Right atrium auricular region (tissue), 2 donors: Measurements from ENCODE around the gene C14orf93. TPM values are rescaled to one million over a fixed set of nuclear protein-coding genes. Genes with fewer than 3 reads are reported as not detected.
"Not testable (repeated sequence)": the region's sequence is repeated elsewhere in the genome, so short reads cannot be mapped to it uniquely, and the experiment has no call there.

ENCODE experiments used
- DNase-seq: peaks from one replicate; pipeline ENCODE4 v3.0.0-alpha.2; 2019; ENCODE audit warnings: low spot score
- H3K27ac ChIP-seq, 2 donors: fragments of 200-600 bp; sonication (generic); 1 replicate in 1 of 2; 2 replicates in 1 of 2; pipeline ENCODE4 v1.5.1; 2016 to 2019
- H3K27me3 ChIP-seq, 2 donors: fragments of 200-600 bp; sonication (generic); one replicate each; pipeline versions ENCODE4 v1.5.1 to v1.6.0; 2017 to 2019
- H3K36me3 ChIP-seq: fragments of 200-600 bp; sonication (generic); one replicate; pipeline ENCODE4 v1.5.1; 2016
- H3K4me1 ChIP-seq, 2 donors: fragments of 200-600 bp; sonication (generic); one replicate each; pipeline versions ENCODE4 v1.5.1 to v1.6.0; 2017 to 2019
- H3K4me3 ChIP-seq, 2 donors: fragments of 200-600 bp; sonication (generic); 1 replicate in 1 of 2; 2 replicates in 1 of 2; pipeline ENCODE4 v1.5.1; 2017 to 2019; ENCODE audit warnings: mild to moderate bottlenecking in 1 of 2, moderate library complexity in 1 of 2
- H3K9me3 ChIP-seq, 2 donors: fragments of 200-600 bp; sonication (generic); one replicate each; pipeline ENCODE4 v1.5.1; 2019
- total RNA-seq, 2 donors: library from RNA; depleted of rRNA; stranded (reverse); fragments of >200 nt; gene quantifications; one replicate each; pipeline ENCODE4 v1.1.0, GENCODE V29; 2016
- TF ChIP-seq, protein P1 (sequence below), 2 donors: fragments of 200-600 bp; sonication (generic); IDR thresholded peaks; one replicate each; pipeline ENCODE4 v1.5.1; 2019; ENCODE audit warnings: antibody characterized with exemption in 2 of 2

Gene C14orf93
- total RNA-seq, 2 donors from 2014 or later: 5.0 to 6.8 TPM

DNA sequence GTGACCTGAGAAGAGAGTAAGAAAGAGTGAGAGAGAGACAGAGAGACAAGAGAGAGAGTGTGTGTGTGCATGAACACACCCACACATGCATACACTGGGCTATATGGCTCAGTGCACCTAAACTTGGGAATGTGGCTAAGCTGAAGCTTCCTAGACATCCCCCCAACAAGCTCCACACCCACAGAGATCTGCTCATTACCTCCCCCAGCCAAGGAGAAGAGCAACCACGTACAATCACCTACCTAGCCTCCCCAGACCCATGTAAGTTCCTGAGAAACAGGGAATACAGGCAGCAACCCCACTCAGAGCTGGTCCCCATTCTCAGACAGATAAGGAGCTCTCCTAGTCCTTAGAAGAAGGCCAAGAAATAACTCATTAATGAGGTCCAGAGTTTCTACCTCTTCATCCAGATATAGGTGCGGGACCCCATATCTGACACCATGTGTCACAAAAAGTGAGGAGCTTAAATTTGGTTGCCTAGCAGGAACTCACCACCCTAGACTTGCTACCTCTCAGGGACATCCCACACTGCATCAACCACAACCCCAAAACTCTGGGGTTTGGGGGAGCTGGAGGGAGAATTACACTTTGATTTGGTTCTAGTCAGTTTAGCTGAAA lies 37.5 kb downstream of the C14orf93 start:
- DNase-seq: no peak
- H3K4me3 ChIP-seq: no peak overlapping the region
- no peaks in the 10 kb centered on the region for H3K9me3 ChIP-seq
- H3K36me3 ChIP-seq: peaks cover 6% of the 10 kb centered on the region
- H3K27ac ChIP-seq: no peak overlapping the region
- H3K4me1 ChIP-seq: peaks cover 0 to 18% of the 10 kb centered on the region in 2 donors
- TF ChIP-seq, protein P1, sequence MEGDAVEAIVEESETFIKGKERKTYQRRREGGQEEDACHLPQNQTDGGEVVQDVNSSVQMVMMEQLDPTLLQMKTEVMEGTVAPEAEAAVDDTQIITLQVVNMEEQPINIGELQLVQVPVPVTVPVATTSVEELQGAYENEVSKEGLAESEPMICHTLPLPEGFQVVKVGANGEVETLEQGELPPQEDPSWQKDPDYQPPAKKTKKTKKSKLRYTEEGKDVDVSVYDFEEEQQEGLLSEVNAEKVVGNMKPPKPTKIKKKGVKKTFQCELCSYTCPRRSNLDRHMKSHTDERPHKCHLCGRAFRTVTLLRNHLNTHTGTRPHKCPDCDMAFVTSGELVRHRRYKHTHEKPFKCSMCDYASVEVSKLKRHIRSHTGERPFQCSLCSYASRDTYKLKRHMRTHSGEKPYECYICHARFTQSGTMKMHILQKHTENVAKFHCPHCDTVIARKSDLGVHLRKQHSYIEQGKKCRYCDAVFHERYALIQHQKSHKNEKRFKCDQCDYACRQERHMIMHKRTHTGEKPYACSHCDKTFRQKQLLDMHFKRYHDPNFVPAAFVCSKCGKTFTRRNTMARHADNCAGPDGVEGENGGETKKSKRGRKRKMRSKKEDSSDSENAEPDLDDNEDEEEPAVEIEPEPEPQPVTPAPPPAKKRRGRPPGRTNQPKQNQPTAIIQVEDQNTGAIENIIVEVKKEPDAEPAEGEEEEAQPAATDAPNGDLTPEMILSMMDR (IDR thresholded peaks at IDR 0.05): no peak
- no peaks in the 10 kb centered on the region for H3K27me3 ChIP-seq

DNA sequence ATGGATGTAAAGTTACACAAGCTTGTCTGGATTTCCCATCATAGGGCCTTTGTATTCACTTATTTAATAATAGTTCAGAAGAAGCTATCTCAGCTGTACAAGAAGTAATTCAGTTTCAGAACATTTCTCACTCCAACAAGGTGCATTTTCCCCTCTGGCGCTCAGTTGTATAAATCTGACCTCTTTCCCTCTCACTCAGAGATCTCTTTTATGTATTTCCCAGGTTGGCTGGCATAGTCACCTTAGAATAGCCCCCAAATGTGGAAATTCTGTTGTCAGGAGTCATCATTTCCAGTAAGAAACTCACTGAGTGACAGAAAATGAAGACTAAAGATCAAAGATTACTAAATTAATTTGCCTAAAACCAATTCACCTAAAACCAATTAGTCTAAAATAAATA lies 38.8 kb downstream of the C14orf93 start:
- Histone ChIP-seq H3K9me3 (no peaks in the 10 kb centered on the region), H3K4me3 (no peak overlapping the region), H3K4me1 (peaks cover 0 to 7% of the 10 kb centered on the region in 2 donors), H3K27me3 (no peaks in the 10 kb centered on the region), H3K36me3 (peaks cover 6% of the 10 kb centered on the region), H3K27ac (no peak overlapping the region)
- TF ChIP-seq, protein P1 (IDR thresholded peaks at IDR 0.05): no peak
- DNase-seq: no peak

DNA sequence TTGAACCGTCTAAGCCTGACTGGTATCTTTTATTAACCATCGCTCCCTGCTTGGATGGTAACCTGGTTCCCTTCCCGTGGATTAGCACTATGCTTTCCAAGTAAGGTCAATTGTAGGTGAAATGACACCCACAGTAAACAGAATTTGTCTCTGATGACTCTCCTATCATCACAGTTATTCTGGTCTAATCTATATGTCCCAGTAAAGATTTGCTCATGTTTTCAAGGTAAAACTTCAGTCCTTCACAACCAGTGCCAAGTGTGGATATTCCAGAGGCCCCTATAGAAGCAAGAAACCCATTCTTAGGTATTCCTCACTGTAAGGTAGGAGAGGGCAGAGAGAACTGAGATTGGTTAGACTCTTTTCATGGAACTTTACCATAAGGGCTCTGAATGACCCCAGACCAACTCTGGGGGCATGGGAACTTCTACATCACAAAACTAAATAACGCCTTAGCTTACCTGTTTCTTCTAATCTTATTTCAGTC lies 43.1 kb downstream of the C14orf93 start:
- Histone ChIP-seq H3K27ac (no peak overlapping the region), H3K36me3 (no peaks in the 10 kb centered on the region), H3K27me3 (no peaks in the 10 kb centered on the region), H3K4me3 (no peak overlapping the region), H3K4me1 (no peaks in the 10 kb centered on the region), H3K9me3 (no peaks in the 10 kb centered on the region)
- TF ChIP-seq, protein P1 (IDR thresholded peaks at IDR 0.05): no peak
- DNase-seq: no peak

DNA sequence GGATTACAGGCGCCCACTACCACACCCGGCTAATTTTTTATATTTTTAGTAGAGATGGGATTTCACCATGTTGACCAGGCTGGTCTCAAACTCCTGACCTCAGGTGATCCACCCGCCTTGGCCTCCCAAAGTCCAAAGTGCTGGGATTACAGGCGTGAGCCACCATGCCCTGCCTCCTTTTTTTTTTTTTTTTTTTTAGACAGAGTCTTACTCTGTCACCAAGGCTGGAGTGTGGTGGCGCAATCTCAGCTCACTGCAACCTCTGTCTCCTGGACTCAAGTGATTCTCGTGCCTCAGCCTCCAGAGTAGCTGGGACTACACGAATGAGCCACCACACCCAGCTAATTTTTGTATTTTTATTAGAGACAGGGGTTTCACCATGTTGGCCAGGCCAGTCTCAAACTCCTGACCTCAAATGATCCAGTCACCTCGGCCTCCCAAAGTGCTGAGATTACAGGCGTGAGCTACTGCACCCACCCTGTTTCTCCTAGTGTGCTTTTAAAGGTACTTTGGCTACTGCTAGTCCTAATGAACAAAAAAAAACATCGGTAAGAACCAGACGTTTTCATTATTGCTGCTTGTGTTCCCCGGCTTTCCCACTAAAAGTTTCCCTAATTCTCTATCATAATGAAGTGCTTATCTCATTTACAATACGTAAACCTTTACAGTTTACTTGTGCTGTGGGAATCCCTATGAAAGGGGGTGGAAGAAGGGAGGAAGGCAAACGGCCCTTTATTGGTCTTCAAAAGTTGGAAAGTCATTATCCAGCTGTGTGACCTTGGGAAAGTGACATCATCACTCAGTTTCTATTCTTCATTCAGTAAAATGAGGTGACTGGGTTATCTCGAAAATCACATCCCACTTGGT lies 43.8 kb downstream of the C14orf93 start:
- not testable (repeated sequence) for DNase-seq, H3K9me3 ChIP-seq, H3K27me3 ChIP-seq, H3K36me3 ChIP-seq, H3K27ac ChIP-seq, H3K4me1 ChIP-seq, H3K4me3 ChIP-seq

DNA sequence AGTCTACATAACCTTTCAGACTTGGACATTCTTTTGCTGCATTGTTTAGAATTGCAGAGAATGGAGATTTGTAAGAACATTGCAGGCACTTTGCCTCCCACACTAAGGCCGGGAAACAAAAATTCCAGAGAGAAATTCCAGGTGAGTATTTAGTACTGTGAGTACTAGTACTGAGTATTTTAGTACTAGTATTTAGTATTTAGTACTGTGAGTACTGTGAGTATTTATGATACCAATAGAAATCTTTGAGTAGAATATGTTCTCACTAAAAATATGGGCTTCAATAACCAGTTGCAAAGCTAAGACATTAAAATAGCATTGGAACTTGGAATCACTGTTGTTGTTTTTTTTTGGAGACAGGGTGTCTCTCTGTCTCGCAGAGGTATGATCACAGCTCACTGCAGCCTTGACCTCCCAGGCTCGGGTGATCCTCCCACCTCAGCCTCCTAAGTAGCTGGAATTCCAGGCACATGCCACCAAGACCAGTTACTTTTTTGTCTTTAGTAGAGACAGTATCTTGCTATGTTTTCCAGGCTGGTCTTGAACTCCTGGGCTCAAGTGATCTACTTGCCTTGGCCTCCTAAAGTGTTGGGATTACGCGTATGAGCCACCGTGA lies 47.8 kb downstream of the C14orf93 start:
- Histone ChIP-seq H3K27ac (no peak overlapping the region), H3K27me3 (no peaks in the 10 kb centered on the region), H3K9me3 (no peaks in the 10 kb centered on the region), H3K36me3 (no peaks in the 10 kb centered on the region), H3K4me3 (no peak overlapping the region), H3K4me1 (peaks cover 0 to 4% of the 10 kb centered on the region in 2 donors)
- DNase-seq: no peak
- TF ChIP-seq, protein P1 (IDR thresholded peaks at IDR 0.05): no peak
